HFFc6 (cell line): ENCODE data around the gene RGS16. TPM values are rescaled to one million over a fixed set of nuclear protein-coding genes. Genes with fewer than 3 reads are reported as not detected.

Source experiments
- total RNA-seq, 6 experiments: library from RNA; stranded (reverse); fragmentation: NEBNext Ultra II Directional; extraction: Animal tissue kit (Norgen Biotek cat#: 25700); gene quantifications; 2 replicates in 1 of 6; 3 replicates in 5 of 6; pipeline ENCODE4 v1.2.3, GENCODE V29; 2021

RGS16 gene
- total RNA-seq, 6 experiments from 2014 or later, result 0.31 to 0.59 (median 0.39) TPM

Other genes starting within 250 kb of the RGS16 start
- gene GLUL, start 212.6 kb downstream of the RGS16 start, total RNA-seq, result 100 to 1,000 TPM; 124 to 194 (median 176) TPM
- not detected for gene TEDDM1, start 203.7 kb downstream of the RGS16 start, total RNA-seq
- not detected for gene RGSL1, start 154.2 kb downstream of the RGS16 start, total RNA-seq
- 1 to 10 TPM; 3.6 to 4.1 (median 3.8) TPM for gene RNASEL, start 15.1 kb downstream of the RGS16 start, total RNA-seq
- gene RGS8, start 80.2 kb upstream of the RGS16 start, total RNA-seq, result not detected
- 1 to 10 TPM; 1.2 to 2.0 (median 1.5) TPM for gene NPL, start 185.4 kb upstream of the RGS16 start, total RNA-seq
- gene DHX9, start 235.0 kb upstream of the RGS16 start, total RNA-seq, result 100 to 1,000 TPM; 141 to 176 (median 170) TPM